ENCODE measurements around the gene TET1.

TET1 gene

GRCh38 chr10:68595513-68595912 is 35.4 kb downstream of the TET1 start:
- DNase-seq (ENCODE audit: low read depth in 1 of 2, low spot score in 1 of 2), result no peak
- Histone ChIP-seq H3K27ac (replicated peaks) (no peak overlapping the region), H3K27me3 (ENCODE audit: insufficient read depth, poor library complexity, severe bottlenecking) (no peaks in the 10 kb centered on the region), H3K4me3 (replicated peaks; ENCODE audit: insufficient read depth, low read length) (no peak overlapping the region)
- no peak for TF ChIP-seq POLR2AphosphoS5 (IDR thresholded peaks at IDR 0.05; ENCODE audit: low read depth)
- no peak for TF ChIP-seq REST (IDR thresholded peaks at IDR 0.05; ENCODE audit: insufficient replicate concordance, low read depth)
- no peak for TF ChIP-seq SPI1 (IDR thresholded peaks at IDR 0.05; ENCODE audit: borderline replicate concordance, low read depth)
- TF ChIP-seq CTCF (IDR thresholded peaks at IDR 0.05; ENCODE audit: insufficient read depth, low read length), result no peak
- no peak for TF ChIP-seq GABPA (IDR thresholded peaks at IDR 0.05; ENCODE audit: low read depth)

- Histone ChIP-seq H3K4me3 (replicated peaks; ENCODE audit: insufficient read depth, low read length) (no peak overlapping the region), H3K27me3 (ENCODE audit: insufficient read depth, poor library complexity, severe bottlenecking) (no peaks in the 10 kb centered on the region), H3K27ac (replicated peaks) (no peak overlapping the region)
- TF ChIP-seq GABPA (IDR thresholded peaks at IDR 0.05; ENCODE audit: low read depth) (no peak), CTCF (IDR thresholded peaks at IDR 0.05; ENCODE audit: insufficient read depth, low read length) (no peak), POLR2AphosphoS5 (IDR thresholded peaks at IDR 0.05; ENCODE audit: low read depth) (no peak), REST (IDR thresholded peaks at IDR 0.05; ENCODE audit: insufficient replicate concordance, low read depth) (no peak), SPI1 (IDR thresholded peaks at IDR 0.05; ENCODE audit: borderline replicate concordance, low read depth) (no peak)
- no peak for DNase-seq (ENCODE audit: low read depth in 1 of 2, low spot score in 1 of 2)
These were observed 37.3 kb downstream of the TET1 start for GRCh38 chr10:68597407-68597806.

GRCh38 chr10:68598978-68599770 is 39.0 kb downstream of the TET1 start:
- no peak for DNase-seq (ENCODE audit: low read depth in 1 of 2, low spot score in 1 of 2)
- H3K27me3 ChIP-seq (ENCODE audit: insufficient read depth, poor library complexity, severe bottlenecking), result no peaks in the 10 kb centered on the region
- TF ChIP-seq GABPA (IDR thresholded peaks at IDR 0.05; ENCODE audit: low read depth) (no peak), CTCF (IDR thresholded peaks at IDR 0.05; ENCODE audit: insufficient read depth, low read length) (no peak), REST (IDR thresholded peaks at IDR 0.05; ENCODE audit: insufficient replicate concordance, low read depth) (no peak)
- no peak overlapping the region for H3K4me3 ChIP-seq (replicated peaks; ENCODE audit: insufficient read depth, low read length)
- no peak overlapping the region for H3K27ac ChIP-seq (replicated peaks)

Measured in HL-60 (cell line).